HCT116 (cell line): ENCODE data around the gene AADACL2.

Experiments
- CTCF ChIP-seq, 3 experiments: fragments of 200-600 bp in 1 of 3; sonication (generic) in 1 of 3; IDR thresholded peaks in 2 of 3; conservative IDR thresholded peaks in 1 of 3; 2 replicates each; pipeline ENCODE4 v1.5.1; 2012 to 2017; ENCODE audit warnings: low read depth in 2 of 3, low read length in 2 of 3, antibody characterized with exemption in 1 of 3, borderline replicate concordance in 1 of 3, control low read depth in 1 of 3, mild to moderate bottlenecking in 1 of 3, mixed read lengths in 1 of 3, mixed run types in 1 of 3, moderate library complexity in 1 of 3; ENCODE audit not compliant: insufficient read depth in 1 of 3
- ELF1 ChIP-seq: IDR thresholded peaks from 2 replicates; pipeline ENCODE4 v1.6.1; 2012; ENCODE audit warnings: low read depth, borderline replicate concordance
- POLR2A ChIP-seq: IDR thresholded peaks from 2 replicates; pipeline ENCODE4 v1.7.0; 2011; ENCODE audit warnings: borderline replicate concordance; ENCODE audit not compliant: insufficient read depth, insufficient read length; ENCODE audit errors: extremely low read depth
- POLR2AphosphoS5 ChIP-seq: IDR thresholded peaks from 2 replicates; pipeline ENCODE4 v1.6.1; 2011; ENCODE audit warnings: mild to moderate bottlenecking, low read depth, low read length, moderate library complexity
- RAD21 ChIP-seq: IDR thresholded peaks from 2 replicates; pipeline ENCODE4 v1.6.1; 2012; ENCODE audit warnings: low read depth, mild to moderate bottlenecking
- TCF7L2 ChIP-seq: IDR thresholded peaks from 2 replicates; pipeline ENCODE4 v1.7.0; 2011; ENCODE audit warnings: borderline replicate concordance, inconsistent platforms; ENCODE audit not compliant: insufficient read depth, insufficient read length; ENCODE audit errors: extremely low read depth
- YY1 ChIP-seq: IDR thresholded peaks from 2 replicates; pipeline ENCODE4 v1.6.1; 2011; ENCODE audit warnings: low read length, low read depth, moderate library complexity, mild to moderate bottlenecking; ENCODE audit not compliant: insufficient replicate concordance; ENCODE audit errors: extremely low read depth

- TF ChIP-seq POLR2AphosphoS5: no peak
- no peak for TF ChIP-seq TCF7L2
- no peak for TF ChIP-seq POLR2A
- no peak for TF ChIP-seq ELF1
- no peak for TF ChIP-seq RAD21
- no peak for TF ChIP-seq YY1
- no peak for TF ChIP-seq CTCF (IDR thresholded peaks at IDR 0.05 in 2 of 3, conservative IDR thresholded peaks at IDR 0.05 in 1 of 3; ENCODE audit: borderline replicate concordance in 1 of 3, insufficient read depth in 1 of 3, low read depth in 2 of 3, low read length in 2 of 3)
Observed at GRCh38 chr3:151804267-151804666, 70.5 kb downstream of the AADACL2 start.
